Activated T-helper 17 cell treated with anti-CD3 and anti-CD28 coated beads, Interleukin-2, amount 50 U/mL, for 72 hours (primary cell): ENCODE measurements around the gene PLXDC1. TPM values are rescaled to one million over a fixed set of nuclear protein-coding genes. Genes with fewer than 3 reads are reported as not detected.

ENCODE experiments used
- ATAC-seq: fragments of 150-1000 bp; cut with Tn5 transposase; replicated peaks from 2 replicates; pipeline ENCODE4 v1.10.0; 2021; ENCODE audit warnings: mild to moderate bottlenecking, moderate library complexity
- H3K27ac Mint-ChIP-seq: one replicate; pipeline ENCODE4 v1.8.0; 2022; ENCODE audit warnings: mixed read lengths
- H3K27me3 Mint-ChIP-seq: one replicate; pipeline ENCODE4 v1.8.0; 2022; ENCODE audit warnings: mixed read lengths
- H3K36me3 Mint-ChIP-seq: one replicate; pipeline ENCODE4 v1.8.0; 2022; ENCODE audit warnings: low read depth, mild to moderate bottlenecking, mixed read lengths
- H3K4me1 Mint-ChIP-seq: one replicate; pipeline ENCODE4 v1.8.0; 2022; ENCODE audit warnings: mixed read lengths
- H3K4me3 Mint-ChIP-seq: one replicate; pipeline ENCODE4 v1.8.0; 2022; ENCODE audit warnings: mild to moderate bottlenecking, mixed read lengths
- H3K9me3 Mint-ChIP-seq: one replicate; pipeline ENCODE4 v1.8.0; 2022; ENCODE audit warnings: mixed read lengths
- total RNA-seq, 2 donors: library from RNA; stranded (reverse); gene quantifications; one replicate each; pipeline ENCODE4 v1.2.3, GENCODE V29; 2022

Gene PLXDC1
- total RNA-seq, 2 donors from 2014 or later, result 0.41 to 2.1 TPM

GRCh38 chr17:39014044-39014794 lies 137.2 kb downstream of the PLXDC1 start:
- Mint-ChIP-seq H3K4me1 (peaks cover 10% of the 10 kb centered on the region), H3K9me3 (no peaks in the 10 kb centered on the region), H3K4me3 (no peak overlapping the region), H3K36me3 (no peaks in the 10 kb centered on the region), H3K27me3 (no peaks in the 10 kb centered on the region), H3K27ac (no peak overlapping the region)
- no peak for ATAC-seq

Other genes with a start within 250 kb of the PLXDC1 start
- not detected for gene FBXO47, start 184.2 kb downstream of the PLXDC1 start, total RNA-seq
- gene ARL5C, start 14.5 kb upstream of the PLXDC1 start, total RNA-seq, result not detected
- 10 to 100 TPM; 22.6 to 24.2 TPM for gene CACNB1, start 46.0 kb upstream of the PLXDC1 start, total RNA-seq
- gene RPL19, start 48.6 kb upstream of the PLXDC1 start, total RNA-seq, result 1,000 to 10,000 TPM; 2,432 to 2,485 TPM
- gene STAC2, start 74.3 kb upstream of the PLXDC1 start, total RNA-seq, result not detected
- gene FBXL20, start 250.0 kb upstream of the PLXDC1 start, total RNA-seq, result 10 to 100 TPM; 20.2 to 20.7 TPM